Left cardiac atrium (tissue), 4 donors: Measurements from ENCODE around the gene PM20D1. TPM values are rescaled to one million over a fixed set of nuclear protein-coding genes. Genes with fewer than 3 reads are reported as not detected.
A peak's percentile ranks its signal among the peaks of the same experiment; 100 is the strongest.

ENCODE experiments used
- ATAC-seq, 2 donors: fragments of 200-7000 bp; cut with Tn5 transposase; one replicate each; pipeline ENCODE4 v1.9.1; 2020; ENCODE audit warnings: mild to moderate bottlenecking in 2 of 2, moderate library complexity in 2 of 2
- DNase-seq: peaks from one replicate; pipeline ENCODE4 v3.0.0-alpha.2; 2020
- intact Hi-C, 2 donors: fragments of 100-400 bp; cut with DNase I; formaldehyde crosslinking; loops; one replicate each; pipeline versions ENCODE4 v1.14.1 to v1.15.1; 2022 to 2023
- total RNA-seq, 2 donors: library from RNA; stranded (reverse); fragmentation: NEBNext Ultra II Directional; extraction: Animal tissue kit (Norgen Biotek cat#: 25700); gene quantifications; one replicate each; pipeline ENCODE4 v1.2.1, GENCODE V29; 2021
- donor health status: DM: no; HTN: yes; CAD: no.
- donor health status: DM: no; HTN: yes; CAD: no; lungs with severe emphysema.
- donor health status: DM: yes; HTN: yes; CAD: no.
- donor health status: Dilated cardiomyopathy.

PM20D1 gene
- total RNA-seq, 2 donors from 2014 or later: 0.31 to 0.91 TPM

DNA sequence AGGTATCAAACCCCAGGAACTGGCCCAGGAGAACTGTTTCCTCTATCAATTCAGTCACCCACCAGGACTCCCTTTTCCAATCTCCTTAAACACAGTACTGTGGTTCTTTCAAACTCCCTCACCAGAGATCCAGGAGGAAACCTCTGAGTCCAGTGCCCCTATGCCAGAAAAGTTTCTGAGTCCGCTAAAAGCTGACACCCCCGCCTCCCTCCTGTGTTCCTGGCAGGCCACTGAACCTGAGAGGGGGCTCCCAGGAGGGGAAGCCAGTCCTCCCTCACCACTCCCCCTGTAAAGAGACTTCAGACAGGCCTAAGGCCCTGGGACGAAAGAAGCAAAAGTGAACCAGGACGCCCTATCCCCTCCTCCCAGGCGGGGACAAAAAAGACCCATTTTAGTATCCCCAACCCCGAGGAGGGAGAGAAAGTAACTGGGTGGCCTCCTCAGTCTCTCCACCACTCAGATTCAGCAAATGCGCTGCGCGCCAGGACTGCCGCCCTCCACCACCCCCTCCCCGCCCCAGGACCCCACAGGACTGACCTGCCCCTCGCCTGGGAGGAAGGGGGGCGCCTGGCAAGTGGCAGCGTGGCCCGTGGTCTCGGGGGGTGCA is 37.6 kb downstream of the PM20D1 start:
- peak; percentile 28 to 35 for ATAC-seq
- no peak for DNase-seq
- intact Hi-C loops: loop anchor here in 1 of 2 donors (2.0 to 5.0 kb wide), 2 partner anchors 62 to 100 kb away; partner anchors contain the start of gene NUCKS1

DNA sequence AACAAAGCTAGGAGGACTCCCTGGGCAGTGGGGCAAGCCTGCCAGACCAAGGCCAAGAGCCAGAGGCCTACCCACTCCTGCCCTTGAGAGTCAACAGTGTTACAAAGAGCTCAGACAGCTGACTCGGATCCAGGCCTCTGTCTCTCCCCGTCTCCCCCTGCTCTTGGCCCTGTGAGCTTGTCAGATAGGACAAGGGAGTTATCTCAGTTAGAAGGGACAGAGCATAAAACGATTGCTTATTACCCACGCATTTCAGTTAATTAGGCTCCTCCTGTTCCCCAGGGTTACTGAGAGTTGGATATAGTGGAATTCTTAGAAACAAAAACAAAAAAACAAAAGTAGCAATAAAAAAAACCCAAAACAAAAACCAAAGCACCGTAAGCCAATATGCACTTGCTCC is 38.3 kb downstream of the PM20D1 start:
- intact Hi-C loops: loop anchor here in 1 of 2 donors (2.0 to 5.0 kb wide), 2 partner anchors 61 to 101 kb away; partner anchors contain the start of gene NUCKS1
- DNase-seq (peak; percentile 55), ATAC-seq (peak; percentile 41 to 48)

DNA sequence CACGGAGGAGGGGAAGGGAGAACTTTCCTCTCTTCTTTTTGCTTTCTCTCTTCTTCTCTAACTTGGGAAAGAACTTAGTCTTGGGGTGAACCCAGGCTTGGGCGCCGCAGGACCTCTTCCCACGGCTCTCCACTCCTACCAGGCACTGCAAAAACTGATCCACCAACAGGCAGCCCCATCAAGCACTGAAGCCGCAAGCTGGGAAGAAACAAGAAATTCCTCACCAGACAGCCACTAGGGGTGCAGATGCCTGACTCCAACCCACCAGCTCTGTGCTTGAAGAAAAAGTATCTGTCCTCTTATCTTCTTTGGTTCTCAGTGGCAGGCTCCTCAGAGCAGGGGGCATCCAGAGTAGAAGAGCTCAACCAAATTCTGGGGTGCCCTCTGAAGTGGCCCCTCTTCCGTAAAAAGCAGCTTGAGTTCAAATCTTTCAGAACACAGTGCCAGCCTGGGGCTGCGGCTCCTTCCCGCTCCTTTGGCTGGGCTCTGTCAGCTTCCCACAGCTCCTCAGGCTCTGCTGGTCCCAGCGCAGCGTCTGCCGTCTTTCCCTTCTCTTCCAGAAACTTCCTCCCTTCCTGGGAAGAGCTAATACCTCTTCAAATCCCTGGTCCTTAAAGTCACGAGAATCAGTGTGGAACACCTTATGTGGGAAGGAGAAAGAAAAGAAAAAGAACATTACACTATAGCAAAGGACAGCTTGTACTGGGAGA is 39.3 kb downstream of the PM20D1 start:
- no peak for ATAC-seq

DNA sequence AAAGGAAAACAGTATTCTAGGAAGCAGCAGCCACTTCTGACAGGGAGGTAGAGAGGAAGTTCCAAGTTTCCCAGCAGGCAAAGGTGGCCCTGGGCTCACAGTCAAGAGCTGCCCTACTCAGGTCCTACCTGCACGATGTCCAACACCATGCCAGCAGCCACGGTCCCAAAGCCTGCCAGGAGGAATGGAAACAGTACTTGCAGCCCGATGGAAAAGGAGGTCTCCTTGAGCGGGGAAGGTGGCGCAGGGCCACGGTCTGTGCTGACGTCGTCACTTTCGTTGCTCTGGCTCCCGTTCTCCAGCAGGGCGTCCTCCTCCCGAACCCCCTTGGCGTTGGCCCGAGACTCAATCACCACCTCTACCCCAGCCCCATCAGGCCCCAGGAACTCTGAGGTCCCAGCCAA is 40.0 kb downstream of the PM20D1 start:
- ATAC-seq (no peak), DNase-seq (peak; percentile 49)
- intact Hi-C loops: loop anchor here in 1 of 2 donors (5.0 kb wide), 1 partner anchor 102 kb away; no protein-coding TSS in a partner anchor

More for the DNA sequence above, 39.3 kb downstream of the PM20D1 start:
- intact Hi-C loops: loop anchor here in 1 of 2 donors (5.0 kb wide), 1 partner anchor 102 kb away; no protein-coding TSS in a partner anchor
- DNase-seq: no peak

DNA sequence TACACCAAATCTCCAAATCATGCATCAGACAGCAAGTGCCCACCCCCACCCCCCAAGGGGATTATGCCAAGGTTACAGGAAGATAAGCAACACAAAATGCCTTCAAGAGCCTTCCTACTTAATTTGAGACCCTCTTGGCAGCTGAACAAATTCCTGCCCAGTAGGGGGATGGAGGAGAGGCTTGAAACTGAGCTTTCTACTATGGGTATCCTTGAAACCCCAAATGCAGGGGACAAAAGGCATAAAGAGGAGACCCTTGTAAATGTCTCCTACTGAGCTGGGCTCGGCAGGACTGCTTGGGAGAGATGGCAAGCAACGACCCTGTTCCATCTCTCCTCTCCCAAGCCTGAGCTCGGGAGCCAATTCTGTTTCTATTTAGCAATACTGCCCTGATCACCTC is 40.5 kb downstream of the PM20D1 start:
- DNase-seq (no peak), ATAC-seq (no peak)
- intact Hi-C loops: no loop called here

DNA sequence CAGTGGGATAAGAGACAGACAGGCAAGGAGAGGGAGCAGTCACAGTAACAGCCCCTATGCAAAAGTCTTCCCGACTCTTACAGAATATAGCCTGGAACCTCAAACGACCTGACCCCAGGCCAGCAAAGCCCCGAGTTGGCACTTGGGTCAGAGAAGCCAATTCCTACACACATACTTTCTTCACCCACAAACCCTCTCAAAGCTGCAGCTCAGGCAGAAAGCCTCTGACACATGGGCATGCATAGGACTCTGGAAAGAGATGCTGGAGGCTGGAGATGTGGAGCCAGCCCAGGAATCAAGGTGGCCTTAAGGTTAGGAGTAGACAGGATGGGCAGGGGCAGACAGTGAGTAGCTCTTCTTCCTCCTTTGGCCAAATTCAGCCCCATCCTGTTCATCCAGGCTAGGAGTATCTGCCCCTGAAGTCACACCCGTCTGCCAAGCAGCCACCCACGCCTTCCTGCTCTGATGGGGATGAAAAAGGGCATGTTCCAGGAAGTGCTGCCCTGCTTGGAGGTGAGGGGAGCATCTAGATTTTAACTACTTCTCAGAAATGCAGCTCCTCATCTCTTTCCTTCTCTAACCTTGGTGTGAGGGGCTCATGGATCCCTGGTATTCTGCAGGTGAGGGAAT is 44.7 kb downstream of the PM20D1 start:
- intact Hi-C loops: no loop called here
- ATAC-seq (peak in 1 of 2 donors; percentile 10), DNase-seq (no peak)

DNA sequence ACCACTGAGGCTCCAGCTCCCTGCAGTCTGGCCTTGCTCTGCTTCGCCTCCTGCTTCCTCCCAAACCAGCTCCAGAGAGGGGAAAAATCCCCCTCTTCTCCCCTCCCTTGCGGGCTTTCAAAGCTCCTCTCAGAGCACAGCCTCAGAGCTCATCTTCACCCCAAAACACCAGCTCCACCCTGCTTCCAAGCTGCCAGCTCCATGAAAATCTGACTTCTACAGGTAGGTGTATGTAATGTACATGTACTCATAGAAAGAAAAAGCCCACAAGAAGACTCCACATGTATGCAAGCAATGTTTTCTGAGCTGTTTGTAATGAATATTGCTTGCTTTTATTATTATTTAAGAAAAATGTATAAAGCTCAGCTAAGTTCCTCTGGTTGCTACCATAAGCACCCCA is 45.3 kb downstream of the PM20D1 start:
- no peak for ATAC-seq
- intact Hi-C loops: no loop called here
- DNase-seq: no peak

DNA sequence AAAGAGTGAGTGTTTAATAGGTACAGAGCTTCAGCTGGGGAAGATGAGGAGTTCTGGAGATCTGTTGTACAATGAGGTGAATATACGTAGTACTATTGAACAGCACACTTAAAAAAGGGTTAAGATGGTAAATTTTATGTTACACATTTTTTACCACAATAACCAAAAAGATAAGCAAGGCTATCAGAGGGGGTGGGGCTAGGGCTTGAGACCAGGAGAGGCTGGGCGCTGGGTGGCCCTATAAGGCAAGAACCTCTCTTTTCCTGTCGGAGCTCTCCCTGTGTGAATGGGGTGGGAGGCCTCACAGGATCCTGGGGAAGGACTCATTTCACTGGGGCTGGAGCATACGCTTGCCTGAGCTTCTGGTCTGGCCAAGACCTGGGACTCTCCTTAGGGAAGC is 45.9 kb downstream of the PM20D1 start:
- ATAC-seq: no peak
- intact Hi-C loops: no loop called here

DNA sequence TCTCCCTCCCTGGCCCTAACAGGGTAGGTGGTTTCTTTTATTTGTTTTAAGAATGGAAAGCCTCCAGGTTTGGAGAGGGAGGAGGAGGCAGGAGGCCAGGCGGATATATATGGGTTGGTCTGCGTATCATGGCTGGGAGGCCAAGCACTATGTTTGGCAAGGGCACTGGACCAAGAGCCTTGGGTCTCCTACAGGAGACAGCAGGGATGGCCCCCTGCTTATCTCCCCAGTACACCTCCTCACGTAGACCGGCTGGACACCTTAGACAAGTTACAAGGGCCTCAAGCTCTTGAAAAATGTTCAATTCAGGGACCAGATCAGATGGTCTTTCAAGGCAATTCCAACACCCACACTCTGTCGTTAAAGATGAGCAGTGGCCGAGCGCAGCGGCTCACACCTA is 47.9 kb downstream of the PM20D1 start:
- DNase-seq (no peak), ATAC-seq (peak in 1 of 2 donors; percentile 7)
- intact Hi-C loops: no loop called here

More for the DNA sequence above, 45.9 kb downstream of the PM20D1 start:
- DNase-seq: no peak

DNA sequence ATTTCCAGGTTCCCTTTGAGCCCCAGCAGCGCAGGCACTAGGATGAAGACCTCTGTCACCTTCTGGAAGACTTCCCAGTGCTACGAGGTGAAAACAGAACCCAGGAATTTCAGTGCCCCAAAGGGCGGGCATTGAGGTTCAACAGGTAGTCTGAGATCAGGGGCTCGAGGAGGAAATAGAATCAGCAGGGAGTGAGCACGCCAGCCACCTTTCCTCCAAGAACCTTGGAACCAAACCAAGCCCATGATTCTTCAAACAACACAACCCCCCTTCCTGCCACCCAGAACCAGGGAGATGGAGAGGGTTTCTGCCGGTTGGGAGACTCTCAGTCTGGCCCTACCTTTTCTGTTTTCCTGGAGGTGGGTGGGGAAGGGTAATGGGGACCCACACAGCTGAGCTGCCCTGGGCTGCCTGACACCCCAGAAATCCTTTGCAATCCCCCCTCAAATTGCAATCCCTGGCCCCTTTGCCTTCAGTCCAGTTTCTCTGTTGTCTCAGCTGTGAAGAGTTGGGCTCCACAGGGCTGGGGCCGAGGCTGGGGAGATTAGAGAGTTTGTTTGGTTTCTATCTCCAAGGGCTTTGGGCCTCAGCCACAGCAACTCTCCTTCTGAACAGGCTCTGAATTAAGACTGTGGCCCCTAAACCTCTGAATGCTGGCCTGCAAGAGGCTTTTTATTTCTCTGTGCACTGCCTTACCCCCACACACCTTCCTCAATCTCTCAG is 48.8 kb downstream of the PM20D1 start:
- intact Hi-C loops: no loop called here
- DNase-seq (no peak), ATAC-seq (no peak)

DNA sequence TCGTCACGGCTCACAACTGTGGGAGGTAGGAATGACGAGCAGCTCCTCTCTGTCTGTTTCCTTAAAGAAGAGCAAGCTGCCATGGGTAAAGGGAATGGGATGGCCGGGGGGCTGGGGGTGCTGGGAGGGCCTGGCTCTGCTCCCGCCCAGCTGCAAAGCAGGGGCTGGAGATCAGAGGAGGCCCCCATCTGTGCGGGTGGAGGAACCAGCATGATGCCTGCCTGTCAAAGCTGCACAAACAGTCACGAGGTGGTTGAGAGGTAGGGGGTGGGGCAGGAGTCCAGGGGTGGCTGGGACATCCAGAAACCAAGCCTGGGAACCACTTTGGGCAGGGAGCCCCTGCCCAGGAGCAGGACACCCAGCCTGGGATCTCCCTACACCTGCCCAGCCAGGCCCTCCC is 49.5 kb downstream of the PM20D1 start:
- ATAC-seq (peak in 1 of 2 donors; percentile 9), DNase-seq (no peak)
- intact Hi-C loops: no loop called here

DNA sequence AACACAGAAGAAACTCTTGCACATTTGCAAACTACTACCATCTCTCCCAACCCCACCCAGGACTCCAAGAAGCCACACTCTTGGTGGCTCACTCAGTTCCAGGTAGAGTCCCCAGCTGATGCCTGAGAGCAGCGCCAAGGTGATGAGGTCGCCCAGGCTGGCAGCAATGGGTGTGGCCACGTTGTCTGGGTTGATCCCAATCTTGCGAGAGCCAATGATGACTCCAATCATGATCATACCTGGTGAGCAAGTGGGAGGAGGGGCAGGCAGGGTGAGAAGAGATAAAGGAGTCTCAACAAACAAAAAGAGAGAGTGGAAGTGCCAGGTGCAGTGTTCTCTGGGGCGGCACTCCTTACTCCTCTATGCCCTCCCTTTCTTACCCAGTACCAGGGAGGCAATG is 51.4 kb downstream of the PM20D1 start:
- intact Hi-C loops: loop anchor here in 1 of 2 donors (10.0 kb wide), 1 partner anchor 306 kb away; no protein-coding TSS in a partner anchor

DNA sequence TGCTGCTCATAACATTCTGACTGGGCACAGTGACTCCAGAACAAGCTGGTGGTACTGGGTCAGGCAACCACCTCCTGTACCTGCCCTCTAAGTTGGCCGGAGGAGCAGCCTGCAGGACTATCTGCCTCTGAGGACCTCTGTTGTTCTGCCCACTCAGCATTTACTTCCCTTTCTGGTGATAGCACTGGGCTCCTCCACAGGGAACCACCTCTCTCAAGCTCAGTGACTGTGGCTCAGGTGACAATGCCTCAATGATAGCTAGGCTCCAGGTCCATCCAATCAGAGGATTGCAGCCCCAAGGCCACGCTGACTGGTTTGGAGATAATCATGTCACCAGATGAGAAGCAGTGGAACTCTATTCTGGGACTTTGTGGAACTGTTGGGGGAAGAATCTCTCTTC is 52.8 kb downstream of the PM20D1 start:
- no peak for DNase-seq
- intact Hi-C loops: loop anchor here in 1 of 2 donors (10.0 kb wide), 1 partner anchor 308 kb away; no protein-coding TSS in a partner anchor
- ATAC-seq: no peak

More for the DNA sequence above, 51.4 kb downstream of the PM20D1 start:
- DNase-seq: no peak
- ATAC-seq: no peak

DNA sequence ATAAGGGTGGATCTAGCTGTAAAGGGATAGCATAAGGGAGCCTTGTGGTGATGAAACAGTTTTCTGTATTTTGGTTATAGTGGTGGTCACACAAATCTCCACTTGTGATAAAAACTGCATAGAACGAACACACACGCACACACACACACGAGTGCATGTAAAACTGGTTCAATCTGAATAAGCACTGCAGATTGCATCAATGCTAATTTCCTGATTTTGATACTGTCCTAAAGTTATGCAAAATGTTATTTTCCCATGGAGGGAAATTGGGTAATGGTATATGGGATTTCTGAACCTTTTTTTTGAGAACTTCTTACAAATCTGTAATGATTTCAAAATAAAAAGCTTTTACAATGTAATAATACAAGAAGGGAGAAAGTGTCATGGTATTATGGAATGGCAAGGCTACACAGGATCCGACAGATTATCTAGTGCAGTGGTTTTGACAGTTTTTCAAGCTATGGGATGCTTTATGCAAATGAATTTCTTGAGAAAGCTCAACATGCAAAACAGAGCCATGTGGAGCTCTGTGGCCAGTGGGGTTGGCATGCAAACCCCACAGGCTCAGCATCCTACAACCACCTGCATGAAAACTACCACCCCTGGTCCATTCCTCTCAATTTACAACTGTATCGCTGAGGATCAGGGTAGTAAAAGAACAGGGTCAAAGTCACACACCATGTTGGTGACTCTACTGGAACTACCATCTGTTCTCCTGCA is 55.8 kb downstream of the PM20D1 start:
- intact Hi-C loops: loop anchor here (5.0 to 10.0 kb wide), 4 partner anchors 118 to 311 kb away; no protein-coding TSS in a partner anchor
- no peak for DNase-seq
- ATAC-seq: no peak

DNA sequence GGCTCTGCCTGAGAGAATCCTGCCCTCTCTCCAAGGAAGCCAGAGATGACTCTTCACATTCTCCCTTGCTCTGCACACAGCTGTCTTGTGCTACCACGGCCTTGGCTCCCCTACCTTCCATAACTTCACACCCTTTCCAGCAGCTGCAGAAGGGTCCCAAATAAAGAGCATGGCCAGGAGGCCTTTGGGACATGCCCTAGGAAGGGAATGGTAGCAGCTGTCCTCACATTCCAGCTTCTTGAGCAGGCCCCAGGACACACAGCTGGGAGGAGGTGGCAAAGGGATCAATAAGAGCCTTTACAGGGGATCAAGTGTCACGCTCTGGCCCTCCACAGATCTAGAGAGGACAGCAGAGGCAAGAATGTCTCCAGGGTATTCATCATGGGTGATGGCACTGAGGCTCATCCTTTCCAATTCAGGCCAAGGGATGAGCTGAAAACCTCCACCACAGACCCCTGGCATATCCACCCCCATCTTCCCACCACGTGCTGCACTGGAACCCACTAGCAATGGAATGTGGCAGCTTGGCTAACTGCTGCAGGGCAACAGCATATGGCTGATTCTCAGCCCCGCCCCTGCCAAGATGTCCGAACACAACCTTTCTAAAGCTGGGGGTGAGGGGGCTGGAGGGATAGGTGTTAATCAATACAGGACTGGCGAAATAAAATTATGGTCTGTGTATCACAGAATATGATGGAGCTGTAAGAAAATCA is 56.8 kb downstream of the PM20D1 start:
- intact Hi-C loops: loop anchor here (5.0 to 10.0 kb wide), 4 partner anchors 119 to 312 kb away; no protein-coding TSS in a partner anchor
- DNase-seq: no peak
- no peak for ATAC-seq

DNA sequence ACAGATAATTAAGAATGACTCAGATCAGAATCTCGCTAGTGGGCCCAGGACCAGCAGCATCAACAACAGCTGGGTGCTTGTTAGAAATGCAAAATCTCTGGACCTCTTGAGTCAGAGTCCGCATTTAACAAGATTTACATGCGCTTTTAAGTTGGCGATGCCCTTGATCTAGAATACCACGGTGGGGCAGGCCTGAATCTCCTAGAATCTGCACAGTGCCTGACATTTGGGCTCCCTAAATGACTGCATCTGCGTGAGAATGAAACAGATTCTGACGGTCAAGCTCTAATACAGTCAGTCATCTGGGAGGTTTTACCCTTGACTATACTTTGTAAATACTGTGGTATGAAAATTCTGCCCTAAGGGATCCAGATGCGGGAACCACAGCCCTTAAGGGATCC is 57.5 kb downstream of the PM20D1 start:
- intact Hi-C loops: loop anchor here (5.0 to 10.0 kb wide), 4 partner anchors 120 to 312 kb away; no protein-coding TSS in a partner anchor
- DNase-seq (no peak), ATAC-seq (no peak)

DNA sequence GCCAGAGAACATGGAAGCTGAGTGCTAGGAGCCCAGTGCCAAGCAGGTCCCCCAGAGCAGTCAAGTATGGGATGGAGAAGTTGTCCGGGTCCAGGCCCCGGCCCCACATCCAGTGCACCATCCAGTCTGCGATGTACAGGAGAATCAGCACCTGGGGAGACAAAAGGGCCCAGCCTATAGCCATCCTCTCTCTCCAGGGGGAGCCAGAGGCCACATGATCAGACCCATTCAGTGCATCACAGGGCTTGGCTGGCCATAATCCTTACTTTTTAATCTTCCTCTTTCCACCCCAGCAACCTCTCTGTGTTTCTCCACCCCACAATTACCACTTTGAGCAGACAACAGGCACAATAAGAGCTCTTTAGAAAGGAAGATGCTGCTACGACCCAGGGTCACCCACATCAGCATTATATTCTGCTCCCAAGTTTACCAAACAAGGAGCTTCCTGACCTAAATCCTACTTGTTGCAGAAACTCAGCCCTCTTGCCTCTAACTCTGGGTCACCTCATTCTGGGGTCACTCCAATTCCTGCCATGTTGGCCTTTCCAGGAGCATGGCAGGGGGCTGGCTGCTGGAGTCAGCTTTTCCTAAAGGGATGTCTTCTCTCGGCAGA is 58.3 kb downstream of the PM20D1 start:
- intact Hi-C loops: loop anchor here (5.0 to 10.0 kb wide), 4 partner anchors 121 to 313 kb away; no protein-coding TSS in a partner anchor
- DNase-seq: peak; percentile 63
- ATAC-seq: peak; percentile 85 to 87
